ENCODE results near the gene ISCA1. TPM values are rescaled to one million over a fixed set of nuclear protein-coding genes. Genes with fewer than 3 reads are reported as not detected.

Gene ISCA1
- total and polyA plus RNA-seq, 2 of the 8 experiments (the other 6 are each of a cell fraction or from before 2014, with no cell fraction given) = 35.0 to 40.0 TPM

- ChIA-PET CTCF (ENCODE audit: partially characterized antibody) (interaction anchor here (0.6 to 3.6 kb wide), 5 partner anchors 14 to 277 kb away, joined by 3 to 16 read pairs (median 5); no protein-coding TSS in a partner anchor), POLR2A (ENCODE audit: partially characterized antibody) (no interaction called here)
- Histone ChIP-seq H3K79me2 (ENCODE audit: control insufficient read depth in 1 of 2, insufficient read depth in 2 of 2, low read length in 2 of 2) (no peaks in the 10 kb centered on the region), H3K4me1 (replicated peaks in 1 of 4; ENCODE audit: control insufficient read depth in 3 of 4, insufficient read depth in 4 of 4, low read length in 3 of 4) (no peaks in the 10 kb centered on the region; a peak in 2 of 7 replicates), H3K18ac (ENCODE audit: extremely low read depth, low read length) (no peak overlapping the region), H3K27ac (ENCODE audit: low read depth, low read length) (no peak overlapping the region), H3K9me3 (ENCODE audit: insufficient read depth in 2 of 2, low read depth in 1 of 2, low read length in 1 of 2) (peaks cover 6% of the 10 kb centered on the region in 2 experiments; a peak in 3 of 4 replicates), H4K5ac (ENCODE audit: insufficient read length, low read depth, low read length) (no peak overlapping the region), H2AK5ac (ENCODE audit: low read depth, low read length) (no peak overlapping the region), H2BK12ac (ENCODE audit: low read depth, low read length) (no peak overlapping the region), H3K4ac (replicated peaks; ENCODE audit: insufficient read length, low read depth, low read length) (no peak overlapping the region), H3K23ac (ENCODE audit: insufficient read length) (no peak overlapping the region), H2BK15ac (ENCODE audit: low read length) (no peak overlapping the region), H4K20me1 (replicated peaks in 1 of 2; ENCODE audit: control insufficient read depth in 1 of 2, insufficient read depth in 2 of 2, low read length in 2 of 2) (no peaks in the 10 kb centered on the region), H2BK5ac (ENCODE audit: low read depth, low read length) (no peak overlapping the region), H3K27me3 (replicated peaks in 1 of 4; ENCODE audit: control insufficient read depth in 3 of 4, extremely low read depth in 1 of 4, insufficient read depth in 3 of 4, low read length in 3 of 4) (no peaks in the 10 kb centered on the region), H3K23me2 (ENCODE audit: low read depth, low read length) (no peaks in the 10 kb centered on the region), H3K56ac (replicated peaks; ENCODE audit: insufficient read length, low read depth, low read length) (no peak overlapping the region), H3K79me1 (ENCODE audit: low read depth, low read length) (no peaks in the 10 kb centered on the region), H3K36me3 (ENCODE audit: control insufficient read depth in 2 of 4, insufficient read depth in 4 of 4, low read length in 3 of 4) (no peaks in the 10 kb centered on the region), H2BK20ac (ENCODE audit: low read length) (no peak overlapping the region), H4K8ac (ENCODE audit: extremely low read depth, insufficient read depth, low read length) (no peak overlapping the region), H3K14ac (ENCODE audit: insufficient read length) (no peak overlapping the region), H3K9ac (replicated peaks in 1 of 4; ENCODE audit: extremely low read depth in 1 of 4, low read depth in 3 of 4, low read length in 3 of 4) (no peak overlapping the region), H4K91ac (replicated peaks; ENCODE audit: insufficient read length, low read length) (no peak overlapping the region), H2AFZ (ENCODE audit: low read length) (no peak overlapping the region), H2BK120ac (replicated peaks; ENCODE audit: low read depth, low read length) (no peak overlapping the region), H3K4me2 (ENCODE audit: insufficient read depth in 1 of 2, low read depth in 2 of 2, low read length in 2 of 2) (no peak overlapping the region), H3K4me3 (ENCODE audit: extremely low read depth in 1 of 4, insufficient read depth in 2 of 4, low read depth in 3 of 4, low read length in 4 of 4) (no peak overlapping the region)
- 84% methylated on average over 4 of the region's 4 CpGs; no CpG with 5 or more reads in 1 of the 2 experiments for WGBS, 2 experiments (ENCODE audit: extremely low coverage in 1 of 2, insufficient coverage in 1 of 2, insufficient read length in 1 of 2, insufficient replicate concordance in 2 of 2, low coverage in 1 of 2, low lambda C conversion rate in 2 of 2, missing lambda C conversion rate in 1 of 2)
- no peak for DNase-seq (ENCODE audit: low read depth in 1 of 2, low spot score in 2 of 2)
- no peak for FAIRE-seq
- TF ChIP-seq MAX (IDR thresholded peaks at IDR 0.05) (no peak), YY1 (IDR thresholded peaks at IDR 0.05; ENCODE audit: low read depth, low read length) (no peak), HDAC2 (IDR thresholded peaks at IDR 0.05; ENCODE audit: borderline replicate concordance in 1 of 2, low read depth in 2 of 2, low read length in 2 of 2) (no peak), E2F6 (IDR thresholded peaks at IDR 0.05) (no peak), CTCF (IDR thresholded peaks at IDR 0.05; ENCODE audit: control extremely low read depth in 1 of 3, insufficient read depth in 1 of 3, low read depth in 1 of 3, low read length in 3 of 3) (no peak), CBX8 (IDR thresholded peaks at IDR 0.05; ENCODE audit: borderline replicate concordance, low read depth, low read length) (no peak), PHF8 (conservative IDR thresholded peaks at IDR 0.05; ENCODE audit: low read depth, low read length) (no peak)
Measured at GRCh38 chr9:86248746-86249145, 33.6 kb downstream of the ISCA1 start.

Measured in H1 (cell line).